GM18526 (cell line): ENCODE measurements around the gene CORO7.

Source experiments
- POLR2A ChIP-seq: IDR thresholded peaks from 3 replicates; pipeline ENCODE4 v1.6.1; 2011; ENCODE audit not compliant: insufficient read length; ENCODE audit errors: extremely low read depth

CORO7 gene

GRCh38 chr16:4416200-4417032, at the start of gene CORO7:
Gene CORO7 (minus strand): TSS chr16:4416596. CDS start chr16:4416518, 78 bp downstream.
- TF ChIP-seq POLR2A, result peak; percentile 77

DNA sequence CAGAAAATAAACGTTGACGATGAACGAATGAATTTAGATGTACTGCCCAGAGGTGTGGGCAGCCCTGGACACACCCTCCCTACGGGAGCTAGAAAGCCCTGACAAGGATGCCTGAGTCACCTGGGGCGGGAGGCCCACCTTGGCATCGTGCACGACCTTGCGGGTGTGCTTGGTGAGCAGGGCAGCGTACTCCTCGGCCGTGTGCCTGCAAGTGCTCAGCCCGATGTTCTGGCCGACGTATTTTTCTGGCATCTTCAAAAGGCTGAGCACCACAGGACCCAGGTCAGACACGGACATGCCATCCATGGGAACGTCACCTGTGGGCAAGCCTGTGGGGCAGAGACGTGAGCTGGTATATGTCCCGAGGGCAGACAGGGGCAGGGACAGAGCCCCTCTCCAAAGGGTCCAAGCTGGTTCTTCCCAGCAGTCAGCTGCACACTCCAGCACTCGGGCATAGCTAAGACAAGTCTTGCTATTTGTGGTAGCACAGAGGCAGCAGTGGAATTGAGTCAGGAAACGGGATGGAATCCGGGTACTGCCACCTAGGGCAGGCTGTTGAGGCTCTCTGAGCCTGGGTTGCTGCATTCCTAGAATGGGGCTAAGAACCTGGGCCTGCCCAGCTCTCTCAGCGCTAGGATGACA, 47.2 kb upstream of the CORO7 start:
- no peak for TF ChIP-seq POLR2A

DNA sequence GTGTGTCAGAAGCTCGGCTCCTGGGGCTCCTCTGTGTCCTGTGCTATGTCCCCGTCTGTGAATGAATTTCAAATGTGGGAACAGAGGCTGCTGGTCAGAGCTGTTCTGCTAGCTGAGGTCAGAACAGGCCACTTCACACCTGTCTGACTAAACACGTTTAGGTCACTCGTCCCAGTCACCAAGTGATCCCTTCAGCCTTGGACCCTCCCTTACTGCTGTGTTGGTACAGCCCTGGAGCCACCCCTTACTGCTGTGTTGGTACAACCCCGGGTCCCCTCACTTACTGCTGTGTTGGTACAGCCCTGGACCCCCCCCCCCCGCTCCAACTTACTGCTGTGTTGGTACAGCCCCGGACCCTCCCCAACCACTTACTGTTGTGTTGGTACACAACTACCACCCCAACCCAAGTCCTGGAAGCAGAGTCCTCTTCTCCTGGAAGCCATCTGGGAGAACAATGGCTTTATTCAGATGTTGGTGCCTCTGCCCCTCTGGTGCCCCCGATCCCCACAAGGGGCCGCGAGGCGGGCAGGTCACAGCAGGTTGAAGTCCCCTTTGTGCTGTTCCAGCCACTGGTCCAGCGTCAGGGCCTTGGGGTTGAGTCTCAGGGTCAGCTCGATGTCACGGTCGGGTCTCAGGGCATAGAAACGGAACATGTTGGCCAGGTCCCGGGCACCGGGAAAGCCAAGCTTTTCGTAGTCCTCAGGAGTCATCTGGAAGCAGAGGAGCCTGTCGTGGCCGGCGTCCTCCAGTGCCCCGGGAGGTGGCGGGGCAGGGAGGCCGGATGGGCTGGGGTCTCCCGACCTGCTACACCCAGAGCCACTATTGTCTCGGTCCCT, 45.1 kb upstream of the CORO7 start:
- TF ChIP-seq POLR2A, result no peak

GRCh38 chr16:4460936-4461249, 44.5 kb upstream of the CORO7 start:
- TF ChIP-seq POLR2A, result no peak

DNA sequence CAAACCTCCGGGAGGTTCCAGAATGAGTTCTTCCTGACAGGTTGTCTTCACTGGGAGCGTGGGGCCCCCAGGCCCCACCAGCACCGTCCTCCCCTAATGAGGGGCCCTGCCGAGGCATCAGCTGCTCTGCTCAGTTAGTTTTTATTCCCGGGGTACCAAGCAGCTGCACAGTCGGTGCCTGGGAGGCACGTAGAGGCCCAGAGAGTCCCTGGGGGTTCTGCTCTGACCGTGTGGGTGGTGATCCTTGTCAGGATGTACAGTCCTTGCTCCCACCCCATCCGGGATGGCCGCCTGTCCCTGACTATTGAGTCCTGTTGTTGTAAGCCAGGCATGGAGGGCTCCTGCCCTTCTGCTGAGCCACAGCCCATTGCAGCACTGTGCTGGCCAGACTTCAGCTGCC, 39.6 kb upstream of the CORO7 start:
- TF ChIP-seq POLR2A, result no peak

DNA sequence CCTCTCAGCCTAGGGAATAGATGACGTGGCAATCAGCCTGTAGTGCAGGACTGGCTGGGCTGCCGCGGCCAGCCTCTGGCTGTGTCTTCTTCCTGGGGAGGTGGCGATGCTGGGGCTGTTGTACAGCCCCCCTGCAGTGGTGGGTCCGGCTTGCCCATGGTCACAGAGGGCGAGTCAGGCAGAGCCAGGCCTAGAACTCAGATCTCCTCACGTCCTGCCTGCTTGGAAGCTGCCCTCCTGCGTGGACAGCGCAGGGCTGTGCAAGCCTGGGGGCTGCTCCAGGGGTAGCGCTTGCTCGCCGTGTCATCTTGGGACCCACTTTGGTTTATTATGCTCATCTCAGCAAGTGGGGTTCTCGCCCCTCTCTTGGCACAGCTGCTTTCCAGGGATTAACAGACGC, 38.7 kb upstream of the CORO7 start:
- TF ChIP-seq POLR2A, result no peak

DNA sequence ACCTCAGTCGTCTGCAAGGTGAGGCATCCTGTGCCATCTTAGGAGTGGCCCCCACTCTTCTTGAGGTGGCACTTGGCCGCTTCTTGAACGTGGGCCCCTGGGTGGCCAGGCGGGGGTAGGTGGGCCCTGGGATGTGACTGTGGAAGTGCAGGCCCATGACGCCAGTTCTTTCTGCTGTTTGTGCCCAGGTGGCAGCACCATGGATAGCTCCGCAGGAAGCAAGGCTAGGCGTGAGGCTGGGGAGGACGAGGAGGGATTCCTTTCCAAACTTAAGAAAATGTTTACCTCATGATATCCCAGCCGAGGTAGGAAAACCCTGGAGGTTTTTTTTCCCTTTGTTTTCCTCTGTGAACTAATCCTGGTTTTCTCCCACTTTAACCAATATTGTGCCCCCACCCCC, 38.2 kb upstream of the CORO7 start:
- no peak for TF ChIP-seq POLR2A

DNA sequence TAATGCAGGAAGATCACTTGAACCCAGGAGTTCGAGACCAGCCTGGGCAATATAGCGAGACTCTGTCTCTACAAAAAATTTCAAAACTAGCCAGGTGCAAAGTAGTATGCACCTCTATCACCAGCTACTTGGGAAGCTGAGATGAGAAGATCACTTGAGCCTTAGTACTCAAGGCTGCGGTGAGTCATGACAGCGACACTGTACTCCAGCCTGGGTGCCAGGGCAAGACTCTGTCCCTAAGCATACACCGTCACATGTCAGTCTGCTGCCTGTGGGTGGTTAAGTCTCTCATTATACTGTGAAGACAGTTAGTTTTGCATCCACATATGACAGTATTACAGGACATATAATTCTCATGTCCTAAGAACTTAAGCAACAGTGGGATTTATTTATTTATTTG, 36.3 kb upstream of the CORO7 start:
- no peak for TF ChIP-seq POLR2A

GRCh38 chr16:4450931-4451519, 34.6 kb upstream of the CORO7 start:
- no peak for TF ChIP-seq POLR2A

DNA sequence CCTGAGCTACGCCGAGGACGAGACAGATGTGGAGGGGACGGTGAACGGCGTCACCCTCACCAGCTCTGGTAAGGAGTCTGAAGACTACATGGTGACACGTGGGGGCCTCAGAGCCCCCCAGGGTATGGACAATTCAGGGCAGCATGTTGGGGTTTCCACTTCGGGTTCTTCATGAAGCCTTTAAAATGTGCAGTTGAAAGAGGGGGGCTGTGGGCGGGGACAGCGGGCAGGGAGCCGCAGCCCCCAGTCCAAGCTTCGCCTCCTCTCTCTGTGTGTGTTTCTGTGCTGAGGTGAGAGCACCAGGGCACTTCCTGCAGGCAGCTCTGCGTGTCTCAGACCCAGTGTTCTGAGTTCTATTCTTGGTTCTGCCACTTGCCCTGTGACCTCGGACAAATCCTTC, 34.0 kb upstream of the CORO7 start:
- TF ChIP-seq POLR2A, result no peak

DNA sequence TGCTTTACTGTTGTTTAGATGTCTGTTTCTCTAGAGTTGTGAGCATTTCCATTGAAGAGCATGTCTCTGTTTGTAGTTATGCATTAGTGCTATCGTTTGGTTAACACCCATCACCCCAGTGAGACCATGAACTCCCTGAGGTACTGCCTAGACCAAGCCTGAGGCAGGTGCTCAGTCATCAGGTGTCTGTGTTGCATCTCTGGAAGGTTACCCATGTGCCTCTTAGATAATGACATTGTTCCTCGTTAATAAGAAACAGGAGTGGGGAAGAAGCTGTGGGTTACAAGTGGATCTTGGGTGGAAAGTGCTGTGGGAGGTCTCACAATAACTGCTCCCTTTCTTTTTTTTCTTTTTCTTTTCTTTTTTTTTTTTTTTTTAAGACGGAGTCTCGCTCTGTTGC, 27.6 kb upstream of the CORO7 start:
- TF ChIP-seq POLR2A, result no peak

DNA sequence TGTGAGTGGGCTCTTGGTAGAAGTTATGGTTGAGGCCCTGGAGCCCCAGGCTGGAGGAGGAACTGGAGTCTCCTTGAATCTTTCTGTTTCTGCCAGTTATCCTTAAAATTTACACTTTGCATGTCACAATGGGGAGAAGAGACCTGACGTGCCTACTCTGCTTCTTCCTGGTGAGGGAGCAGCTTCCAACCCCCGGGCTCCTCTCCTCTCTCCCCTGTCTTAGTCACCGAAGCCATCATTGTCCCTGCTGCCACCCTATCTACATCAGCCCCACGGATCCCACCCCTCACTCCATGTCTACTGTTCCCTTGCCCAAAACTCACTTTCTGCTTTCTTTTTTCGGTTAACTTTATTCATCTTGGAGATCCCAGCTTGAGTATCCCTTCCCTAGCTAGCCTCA, 26.9 kb upstream of the CORO7 start:
- no peak for TF ChIP-seq POLR2A

DNA sequence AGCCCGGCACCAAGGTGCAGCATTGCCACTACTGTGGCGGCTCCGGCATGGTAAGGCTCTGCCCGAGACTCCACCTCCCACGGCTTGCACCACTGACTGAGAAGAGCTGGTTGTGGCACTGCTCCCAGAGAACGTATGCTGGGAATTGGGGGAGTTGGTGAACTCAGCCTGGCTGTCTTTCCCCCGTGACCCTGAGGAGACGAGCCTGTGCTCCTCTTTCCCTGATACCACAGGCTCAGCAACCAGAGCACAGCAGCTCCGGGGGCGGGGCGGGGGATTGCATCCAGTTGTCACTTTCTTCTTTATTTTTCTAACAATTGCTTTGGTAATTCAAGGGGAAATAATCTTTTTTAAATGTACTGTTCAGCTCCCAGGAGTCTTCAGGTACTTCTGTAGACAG, 26.0 kb upstream of the CORO7 start:
- TF ChIP-seq POLR2A, result no peak

DNA sequence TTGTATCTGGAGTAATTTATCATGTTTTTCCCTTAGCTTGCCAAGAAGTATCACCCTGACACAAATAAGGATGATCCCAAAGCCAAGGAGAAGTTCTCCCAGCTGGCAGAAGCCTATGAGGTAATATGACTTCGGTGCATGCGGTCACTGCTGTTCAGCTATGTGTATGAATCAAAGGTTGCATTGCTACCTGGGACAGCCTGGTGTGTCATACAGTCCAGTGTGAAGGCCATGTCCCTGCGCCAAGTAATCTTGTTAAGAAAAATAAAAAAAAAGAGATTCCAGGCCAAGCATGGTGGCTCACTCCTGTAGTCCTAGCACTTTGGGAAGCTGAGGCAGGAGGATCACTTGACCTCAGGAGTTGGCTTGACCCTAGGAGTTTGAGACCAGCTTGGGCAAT, 21.0 kb upstream of the CORO7 start:
- TF ChIP-seq POLR2A, result no peak

DNA sequence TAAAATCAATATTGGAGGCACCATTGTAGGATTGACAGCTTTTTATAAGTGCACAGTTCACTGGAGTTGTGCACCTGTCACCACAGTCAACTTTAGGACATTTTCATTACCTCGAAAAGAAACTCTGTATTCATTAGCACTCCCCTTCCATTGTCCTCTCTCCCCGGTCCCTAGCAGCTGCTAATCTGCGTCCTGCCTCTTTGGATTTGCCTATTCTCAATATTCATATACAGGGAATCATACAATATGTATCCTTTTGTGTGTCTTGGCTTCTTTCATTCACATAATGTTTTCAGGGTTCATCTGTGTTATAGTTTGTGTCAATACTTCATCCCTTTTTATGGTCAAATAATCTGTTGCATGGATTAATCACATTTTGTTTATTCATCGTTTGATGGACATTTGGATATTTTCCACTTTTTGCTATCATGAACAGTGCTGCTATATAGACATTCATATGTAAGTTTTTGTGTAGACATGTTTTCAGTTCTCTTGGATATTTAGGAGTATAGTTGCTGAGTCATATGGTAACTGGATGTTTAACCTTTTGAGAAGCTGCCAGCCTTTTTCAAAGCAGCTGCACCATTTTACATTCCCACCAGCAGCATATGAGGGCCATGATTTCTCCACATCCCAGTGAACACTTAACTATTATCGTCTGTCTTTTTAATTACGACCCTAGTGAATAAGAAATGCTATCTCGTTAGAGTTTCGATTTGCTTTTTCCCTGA, 19.1 kb upstream of the CORO7 start:
- no peak for TF ChIP-seq POLR2A
